ENCODE results near the gene CHAF1A. TPM values are rescaled to one million over a fixed set of nuclear protein-coding genes. Genes with fewer than 3 reads are reported as not detected.

Gene CHAF1A
- total and polyA plus RNA-seq, 7 experiments from 2014 or later = 3.2 to 71.2 (median 12.4) TPM

GRCh38 chr19:4449022-4449638 is 46.7 kb downstream of the CHAF1A start:
- Histone ChIP-seq H3K4me1 (ENCODE audit: control insufficient read depth in 2 of 2, insufficient read depth in 2 of 2, low read length in 2 of 2) (no peaks in the 10 kb centered on the region), H3K27me3 (ENCODE audit: control insufficient read depth in 2 of 2, insufficient read depth in 2 of 2, low read length in 2 of 2) (no peaks in the 10 kb centered on the region), H3K4me3 (ENCODE audit: low read length) (no peak overlapping the region), H3K27ac (ENCODE audit: low read depth, low read length) (no peak overlapping the region), H3K9me3 (ENCODE audit: control insufficient read depth in 2 of 3, low read length in 3 of 3) (no peaks in the 10 kb centered on the region), H3K36me3 (ENCODE audit: control insufficient read depth in 2 of 3, insufficient read depth in 3 of 3, low read length in 3 of 3) (peaks cover 0 to 98% (median 21%) of the 10 kb centered on the region in 3 experiments)
- Mint-ChIP-seq H3K27ac (peak overlapping the region in 1 of 9 donors; percentile 29), H3K36me3 (peaks cover 0 to 11% (median 3%) of the 10 kb centered on the region in 5 donors), H3K27me3 (no peaks in the 10 kb centered on the region), H3K4me3 (no peak overlapping the region), H3K4me1 (no peaks in the 10 kb centered on the region), H3K9me3 (no peaks in the 10 kb centered on the region)
- no peak for ATAC-seq
- ChIA-PET POLR2A (interaction anchor here (0.6 kb wide), 1 partner anchor 456 kb away, joined by 6 read pairs; no protein-coding TSS in a partner anchor), CTCF (no interaction called here)
- intact Hi-C loops (cut with micrococcal nuclease) = no loop called here
- DNase-seq = no peak

- H3K4me1 Mint-ChIP-seq = no peaks in the 10 kb centered on the region
- no peak overlapping the region for H3K4me3 Mint-ChIP-seq
- DNase-seq (no peak), ATAC-seq (no peak)
- CTCF ChIA-PET = no interaction called here
- POLR2A ChIA-PET = no interaction called here
- peak overlapping the region in 1 of 9 donors; percentile 29 for H3K27ac Mint-ChIP-seq
- H3K27ac ChIP-seq (ENCODE audit: low read depth, low read length) = no peak overlapping the region
- no peaks in the 10 kb centered on the region for H3K27me3 ChIP-seq (ENCODE audit: control insufficient read depth in 2 of 2, insufficient read depth in 2 of 2, low read length in 2 of 2)
- no peaks in the 10 kb centered on the region for H3K4me1 ChIP-seq (ENCODE audit: control insufficient read depth in 2 of 2, insufficient read depth in 2 of 2, low read length in 2 of 2)
- H3K4me3 ChIP-seq (ENCODE audit: low read length) = no peak overlapping the region
- peaks cover 0 to 11% (median 3%) of the 10 kb centered on the region in 5 donors for H3K36me3 Mint-ChIP-seq
- intact Hi-C loops (cut with micrococcal nuclease) = no loop called here
- peaks cover 0 to 98% (median 21%) of the 10 kb centered on the region in 3 experiments for H3K36me3 ChIP-seq (ENCODE audit: control insufficient read depth in 2 of 3, insufficient read depth in 3 of 3, low read length in 3 of 3)
- no peaks in the 10 kb centered on the region for H3K27me3 Mint-ChIP-seq
- no peaks in the 10 kb centered on the region for H3K9me3 Mint-ChIP-seq
- no peaks in the 10 kb centered on the region for H3K9me3 ChIP-seq (ENCODE audit: control insufficient read depth in 2 of 3, low read length in 3 of 3)
Measured at GRCh38 chr19:4449639-4450028, 47.2 kb downstream of the CHAF1A start.

- H3K36me3 ChIP-seq (ENCODE audit: control insufficient read depth in 2 of 3, insufficient read depth in 3 of 3, low read length in 3 of 3) = peaks cover 0 to 75% (median 21%) of the 10 kb centered on the region in 3 experiments
Measured at GRCh38 chr19:4452230-4452990, 50.0 kb downstream of the CHAF1A start.

GRCh38 chr19:4453232-4454179 is 51.1 kb downstream of the CHAF1A start:
- no peaks in the 10 kb centered on the region for H3K9me3 ChIP-seq (ENCODE audit: control insufficient read depth in 2 of 3, low read length in 3 of 3)
- POLR2A ChIA-PET = no interaction called here
- intact Hi-C loops (cut with micrococcal nuclease) = no loop called here
- Mint-ChIP-seq H3K4me1 (peaks cover 9 to 25% (median 16%) of the 10 kb centered on the region in 7 donors), H3K27me3 (no peaks in the 10 kb centered on the region), H3K36me3 (peaks cover 0 to 11% (median 4%) of the 10 kb centered on the region in 5 donors), H3K4me3 (no peak overlapping the region), H3K9me3 (peaks cover 0 to 4% (median 0%) of the 10 kb centered on the region in 11 donors), H3K27ac (peak overlapping the region in 1 of 9 donors; percentile 14)
- H3K36me3 ChIP-seq (ENCODE audit: control insufficient read depth in 2 of 3, insufficient read depth in 3 of 3, low read length in 3 of 3) = peaks cover 0 to 64% (median 11%) of the 10 kb centered on the region in 3 experiments
- DNase-seq (no peak), ATAC-seq (no peak)
- H3K4me1 ChIP-seq (ENCODE audit: control insufficient read depth in 2 of 2, insufficient read depth in 2 of 2, low read length in 2 of 2) = peaks cover 10% of the 10 kb centered on the region in 2 donors
- no peak overlapping the region for H3K4me3 ChIP-seq (ENCODE audit: low read length)
- no peak overlapping the region for H3K27ac ChIP-seq (ENCODE audit: low read depth, low read length)
- CTCF ChIA-PET = interaction anchor here (0.6 kb wide), 1 partner anchor 187 kb away, joined by 3 read pairs; no protein-coding TSS in a partner anchor
- no peaks in the 10 kb centered on the region for H3K27me3 ChIP-seq (ENCODE audit: control insufficient read depth in 2 of 2, insufficient read depth in 2 of 2, low read length in 2 of 2)

More at GRCh38 chr19:4452230-4452990, 50.0 kb downstream of the CHAF1A start:
- POLR2A ChIA-PET = no interaction called here
- no peaks in the 10 kb centered on the region for H3K27me3 Mint-ChIP-seq
- H3K4me1 ChIP-seq (ENCODE audit: control insufficient read depth in 2 of 2, insufficient read depth in 2 of 2, low read length in 2 of 2) = peaks cover 10% of the 10 kb centered on the region in 2 donors
- DNase-seq = no peak
- no peaks in the 10 kb centered on the region for H3K9me3 ChIP-seq (ENCODE audit: control insufficient read depth in 2 of 3, low read length in 3 of 3)
- CTCF ChIA-PET = no interaction called here
- intact Hi-C loops (cut with micrococcal nuclease) = no loop called here
- H3K4me3 ChIP-seq (ENCODE audit: low read length) = no peak overlapping the region
- H3K27me3 ChIP-seq (ENCODE audit: control insufficient read depth in 2 of 2, insufficient read depth in 2 of 2, low read length in 2 of 2) = no peaks in the 10 kb centered on the region
- no peak overlapping the region for H3K4me3 Mint-ChIP-seq
- peaks cover 0 to 11% (median 3%) of the 10 kb centered on the region in 5 donors for H3K36me3 Mint-ChIP-seq
- ATAC-seq = no peak
- peak overlapping the region in 1 of 9 donors; percentile 14 for H3K27ac Mint-ChIP-seq
- H3K9me3 Mint-ChIP-seq = no peaks in the 10 kb centered on the region
- peaks cover 9 to 19% (median 12%) of the 10 kb centered on the region in 7 donors for H3K4me1 Mint-ChIP-seq
- no peak overlapping the region for H3K27ac ChIP-seq (ENCODE audit: low read depth, low read length)

GRCh38 chr19:4454747-4455718 is 52.6 kb downstream of the CHAF1A start:
- Mint-ChIP-seq H3K27me3 (no peaks in the 10 kb centered on the region), H3K4me1 (peaks cover 9 to 25% (median 16%) of the 10 kb centered on the region in 7 donors), H3K4me3 (peak overlapping the region in 5 of 10 donors; percentile 6 to 98 (median 32)), H3K9me3 (peaks cover 0 to 4% (median 0%) of the 10 kb centered on the region in 11 donors), H3K27ac (peak overlapping the region in 6 of 9 donors; percentile 9 to 97 (median 58)), H3K36me3 (peaks cover 0 to 7% (median 4%) of the 10 kb centered on the region in 5 donors)
- Histone ChIP-seq H3K36me3 (ENCODE audit: control insufficient read depth in 2 of 3, insufficient read depth in 3 of 3, low read length in 3 of 3) (peaks cover 0 to 49% (median 5%) of the 10 kb centered on the region in 3 experiments), H3K9me3 (ENCODE audit: control insufficient read depth in 2 of 3, low read length in 3 of 3) (no peaks in the 10 kb centered on the region), H3K27me3 (ENCODE audit: control insufficient read depth in 2 of 2, insufficient read depth in 2 of 2, low read length in 2 of 2) (no peaks in the 10 kb centered on the region), H3K4me3 (ENCODE audit: low read length) (no peak overlapping the region), H3K4me1 (ENCODE audit: control insufficient read depth in 2 of 2, insufficient read depth in 2 of 2, low read length in 2 of 2) (peaks cover 10% of the 10 kb centered on the region in 2 donors), H3K27ac (ENCODE audit: low read depth, low read length) (no peak overlapping the region)
- DNase-seq = no peak
- CTCF ChIA-PET = interaction anchor here (0.6 kb wide), 1 partner anchor 458 kb away, joined by 3 read pairs; no protein-coding TSS in a partner anchor
- intact Hi-C loops (cut with micrococcal nuclease) = loop anchor here (5.0 kb wide), 3 partner anchors 182 to 388 kb away; partner anchors contain the start of genes DPP9 (in 1 of the 2), TNFAIP8L1 (in 1 of the 2) and ZBTB7A (in 1 of the 2)
- no peak for ATAC-seq
- POLR2A ChIA-PET = interaction anchor here (5.5 kb wide), 1 partner anchor 18 kb away, joined by 41 read pairs; the partner anchor contains the start of gene HDGFL2
